H1 (cell line): ENCODE measurements around the gene SLC38A1. TPM values are rescaled to one million over a fixed set of nuclear protein-coding genes. Genes with fewer than 3 reads are reported as not detected.

ENCODE experiments used
- CTCF ChIA-PET: fragments of 300-600 bp; sonication (Branson Sonifier 250); formaldehyde crosslinking; loops from one replicate; lab custom pipeline; 2021; ENCODE audit not compliant: partially characterized antibody; lab: Charles Lee
- POLR2A ChIA-PET: fragments of 300-600 bp; sonication (Branson Sonifier 250); formaldehyde crosslinking; loops from one replicate; lab custom pipeline; 2021; ENCODE audit warnings: inconsistent platforms; ENCODE audit not compliant: partially characterized antibody; lab: Charles Lee
- DNase-seq, 2 experiments: peaks; one replicate each; pipeline versions ENCODE4 v3.0.0 to v3.0.0-alpha.2; 2010 to 2022; ENCODE audit warnings: low spot score in 2 of 2, low read depth in 1 of 2, mixed read lengths in 1 of 2
- FAIRE-seq: peaks from 2 replicates; lab custom pipeline; 2011; peaks lifted over from hg19 to GRCh38; lab: Jason Lieb, UNC
- H2AFZ ChIP-seq: 2 replicates; pipeline ENCODE4 v1.8.1; 2012; ENCODE audit warnings: low read length, inconsistent platforms
- H2AK5ac ChIP-seq: 2 replicates; pipeline ENCODE4 v1.6.1; 2013; ENCODE audit warnings: low read depth, low read length
- H2BK120ac ChIP-seq: replicated peaks from 2 replicates; pipeline ENCODE3; 2013; ENCODE audit warnings: low read depth, low read length, inconsistent platforms
- H2BK12ac ChIP-seq: 2 replicates; pipeline ENCODE4 v1.6.1; 2013; ENCODE audit warnings: low read depth, low read length
- H2BK15ac ChIP-seq: 2 replicates; pipeline ENCODE4 v1.6.1; 2013; ENCODE audit warnings: low read length
- H2BK20ac ChIP-seq: 2 replicates; pipeline ENCODE4 v1.6.1; 2013; ENCODE audit warnings: low read length
- H2BK5ac ChIP-seq: 2 replicates; pipeline ENCODE4 v1.6.1; 2013; ENCODE audit warnings: low read depth, low read length
- H3K14ac ChIP-seq: 2 replicates; pipeline ENCODE4 v1.6.1; 2013; ENCODE audit warnings: inconsistent platforms; ENCODE audit not compliant: insufficient read length
- H3K18ac ChIP-seq: 2 replicates; pipeline ENCODE4 v1.6.1; 2013; ENCODE audit warnings: low read length; ENCODE audit errors: extremely low read depth
- H3K23ac ChIP-seq: 2 replicates; pipeline ENCODE4 v1.6.1; 2013; ENCODE audit warnings: inconsistent platforms; ENCODE audit not compliant: insufficient read length
- H3K23me2 ChIP-seq: 2 replicates; pipeline ENCODE4 v1.6.1; 2013; ENCODE audit warnings: low read depth, low read length
- H3K27ac ChIP-seq: 2 replicates; pipeline ENCODE4 v1.6.1; 2011; ENCODE audit warnings: low read depth, low read length, inconsistent platforms
- H3K27me3 ChIP-seq, 4 experiments: replicated peaks in 1 of 4; 1 replicate in 1 of 4; 2 replicates in 3 of 4; pipeline versions ENCODE4 v1.6.1 to v1.8.1; 2011 to 2013; ENCODE audit warnings: low read length in 3 of 4, mild to moderate bottlenecking in 3 of 4, inconsistent platforms in 2 of 4, mixed read lengths in 2 of 4, moderate library complexity in 1 of 4; ENCODE audit not compliant: control insufficient read depth in 3 of 4, insufficient read depth in 3 of 4; ENCODE audit errors: extremely low read depth in 1 of 4
- H3K36me3 ChIP-seq, 4 experiments: 2 replicates each; pipeline versions ENCODE4 v1.6.1 to v1.8.1; 2011 to 2013; ENCODE audit warnings: mild to moderate bottlenecking in 4 of 4, low read length in 3 of 4, moderate library complexity in 2 of 4, control low read depth in 1 of 4, inconsistent platforms in 1 of 4; ENCODE audit not compliant: insufficient read depth in 4 of 4, control insufficient read depth in 2 of 4
- H3K4ac ChIP-seq: replicated peaks from 2 replicates; pipeline ENCODE3; 2013; ENCODE audit warnings: low read length, low read depth, mixed read lengths, inconsistent platforms; ENCODE audit not compliant: insufficient read length
- H3K4me1 ChIP-seq, 4 experiments: replicated peaks in 1 of 4; 1 replicate in 1 of 4; 2 replicates in 3 of 4; pipeline versions ENCODE4 v1.6.1 to v1.8.1; 2011 to 2013; ENCODE audit warnings: low read length in 3 of 4, inconsistent platforms in 2 of 4, mixed read lengths in 1 of 4; ENCODE audit not compliant: insufficient read depth in 4 of 4, control insufficient read depth in 3 of 4
- H3K4me2 ChIP-seq, 2 experiments: 2 replicates each; pipeline versions ENCODE4 v1.6.1 to v1.8.1; 2011 to 2013; ENCODE audit warnings: low read depth in 2 of 2, low read length in 2 of 2, control low read depth in 1 of 2, inconsistent platforms in 1 of 2, mild to moderate bottlenecking in 1 of 2; ENCODE audit not compliant: insufficient read depth in 1 of 2
- H3K4me3 ChIP-seq, 4 experiments: fragments of 200-600, 300-600 bp in 1 of 4; sonication (generic), shearing (Covaris generic), sonication (Bioruptor Twin) in 1 of 4; 2 replicates each; pipeline versions ENCODE4 v1.5.1 to v1.8.1; 2011 to 2016; ENCODE audit warnings: low read length in 4 of 4, low read depth in 3 of 4, control low read depth in 2 of 4, inconsistent platforms in 2 of 4, mild to moderate bottlenecking in 2 of 4, mixed read lengths in 1 of 4, moderate library complexity in 1 of 4; ENCODE audit not compliant: insufficient read depth in 2 of 4; ENCODE audit errors: extremely low read depth in 1 of 4
- H3K56ac ChIP-seq: replicated peaks from 2 replicates; pipeline ENCODE3; 2013; ENCODE audit warnings: low read depth, mild to moderate bottlenecking, mixed read lengths, low read length, inconsistent platforms; ENCODE audit not compliant: insufficient read length
- H3K79me1 ChIP-seq: 2 replicates; pipeline ENCODE4 v1.6.1; 2013; ENCODE audit warnings: low read depth, low read length, control low read depth
- H3K79me2 ChIP-seq, 2 experiments: 2 replicates each; pipeline versions ENCODE4 v1.6.1 to v1.8.1; 2012 to 2013; ENCODE audit warnings: low read length in 2 of 2, mild to moderate bottlenecking in 2 of 2, inconsistent platforms in 1 of 2; ENCODE audit not compliant: insufficient read depth in 2 of 2, control insufficient read depth in 1 of 2
- H3K9ac ChIP-seq, 4 experiments: replicated peaks in 1 of 4; 1 replicate in 1 of 4; 2 replicates in 3 of 4; pipeline versions ENCODE4 v1.6.1 to v1.8.1; 2011 to 2013; ENCODE audit warnings: low read depth in 3 of 4, low read length in 3 of 4, control low read depth in 2 of 4, mild to moderate bottlenecking in 2 of 4, moderate library complexity in 2 of 4, inconsistent platforms in 1 of 4; ENCODE audit errors: extremely low read depth in 1 of 4
- H3K9me3 ChIP-seq, 2 experiments: 2 replicates each; pipeline versions ENCODE4 v1.6.1 to v1.8.1; 2012 to 2013; ENCODE audit warnings: mild to moderate bottlenecking in 2 of 2, moderate library complexity in 2 of 2, control low read depth in 1 of 2, inconsistent platforms in 1 of 2, low read depth in 1 of 2, low read length in 1 of 2, mixed read lengths in 1 of 2; ENCODE audit not compliant: insufficient read depth in 2 of 2
- H4K20me1 ChIP-seq, 2 experiments: replicated peaks in 1 of 2; 2 replicates each; pipeline versions ENCODE3 to v1.8.1; 2011 to 2013; ENCODE audit warnings: inconsistent platforms in 2 of 2, low read length in 2 of 2, mild to moderate bottlenecking in 1 of 2; ENCODE audit not compliant: insufficient read depth in 2 of 2, control insufficient read depth in 1 of 2
- H4K5ac ChIP-seq: 2 replicates; pipeline ENCODE4 v1.6.1; 2013; ENCODE audit warnings: low read length, low read depth, mixed read lengths, inconsistent platforms; ENCODE audit not compliant: insufficient read length
- H4K8ac ChIP-seq: 2 replicates; pipeline ENCODE4 v1.8.0; 2013; ENCODE audit warnings: mild to moderate bottlenecking, moderate library complexity, low read length, inconsistent platforms; ENCODE audit not compliant: insufficient read depth; ENCODE audit errors: extremely low read depth
- H4K91ac ChIP-seq: replicated peaks from 2 replicates; pipeline ENCODE3; 2013; ENCODE audit warnings: low read length, mixed read lengths, inconsistent platforms; ENCODE audit not compliant: insufficient read length
- BACH1 ChIP-seq: IDR thresholded peaks from 2 replicates; pipeline ENCODE4 v1.6.1; 2012; ENCODE audit warnings: low read length, improper control_type of control experiment
- CBX5 ChIP-seq: fragments of 300-800, 300-1000 bp; sonication (generic); IDR thresholded peaks from 2 replicates; pipeline ENCODE4 v1.7.1; 2016; ENCODE audit warnings: antibody characterized with exemption, low read length, low read depth
- CHD2 ChIP-seq: IDR thresholded peaks from 2 replicates; pipeline ENCODE4 v1.6.1; 2012; ENCODE audit warnings: low read length, improper control_type of control experiment
- CREB1 ChIP-seq: IDR thresholded peaks from 2 replicates; pipeline ENCODE4 v1.6.1; 2012; ENCODE audit warnings: inconsistent platforms
- GABPA ChIP-seq: IDR thresholded peaks from 2 replicates; pipeline ENCODE4 v1.6.1; 2011; ENCODE audit warnings: mild to moderate bottlenecking, low read length, moderate library complexity, borderline replicate concordance; ENCODE audit not compliant: insufficient read depth
- HDAC6 ChIP-seq: IDR thresholded peaks from one replicate; pipeline ENCODE4 v1.7.1; 2012; ENCODE audit warnings: low read depth, mild to moderate bottlenecking, inconsistent platforms, low read length, moderate library complexity
- KDM1A ChIP-seq: fragments of 200-600, 300-600 bp; sonication (generic); IDR thresholded peaks from 2 replicates; pipeline ENCODE4 v1.7.1; 2016; ENCODE audit warnings: mild to moderate bottlenecking, low read length, borderline replicate concordance
- PHF8 ChIP-seq: fragments of 200-600 bp; sonication (generic); conservative IDR thresholded peaks from 2 replicates; pipeline ENCODE4 v1.7.1; 2012; ENCODE audit warnings: low read depth, mild to moderate bottlenecking, inconsistent platforms, low read length, moderate library complexity
- POLR2AphosphoS5 ChIP-seq: IDR thresholded peaks from 2 replicates; pipeline ENCODE4 v1.6.1; 2011; ENCODE audit warnings: low read depth, low read length
- RBBP5 ChIP-seq: IDR thresholded peaks from 2 replicates; pipeline ENCODE4 v1.7.1; 2012; ENCODE audit warnings: low read depth, mild to moderate bottlenecking, inconsistent platforms, low read length, moderate library complexity, borderline replicate concordance
- SP1 ChIP-seq: IDR thresholded peaks from 2 replicates; pipeline ENCODE4 v1.6.1; 2011; ENCODE audit warnings: low read depth, low read length
- SP2 ChIP-seq: IDR thresholded peaks from 2 replicates; pipeline ENCODE4 v1.6.1; 2012; ENCODE audit warnings: mild to moderate bottlenecking, low read length, inconsistent platforms
- SP4 ChIP-seq: IDR thresholded peaks from 2 replicates; pipeline ENCODE4 v1.6.1; 2012; ENCODE audit warnings: low read length, inconsistent platforms
- SUZ12 ChIP-seq: fragments of 200-600 bp; sonication (generic); IDR thresholded peaks from 2 replicates; pipeline ENCODE4 v1.6.1; 2012; ENCODE audit warnings: mild to moderate bottlenecking, inconsistent platforms, low read length, moderate library complexity, mixed read lengths
- TBP ChIP-seq: IDR thresholded peaks from 2 replicates; pipeline ENCODE4 v1.6.1; 2011; ENCODE audit warnings: low read depth, low read length, improper control_type of control experiment
- YY1 ChIP-seq: IDR thresholded peaks from 2 replicates; pipeline ENCODE4 v1.6.1; 2011; ENCODE audit warnings: low read depth, mild to moderate bottlenecking, low read length
- ZNF274 ChIP-seq: IDR thresholded peaks from 2 replicates; pipeline ENCODE4 v1.7.0; 2012; ENCODE audit warnings: low read length, borderline replicate concordance; ENCODE audit errors: extremely low read depth
- WGBS, 2 experiments: shearing (Covaris generic) in 1 of 2; methylation state at CpG; one replicate each; pipeline versions ENCODE4 v1.1.6 to v1.1.7; 2013 to 2015; ENCODE audit warnings: low lambda C conversion rate in 2 of 2, mixed read lengths in 2 of 2, inconsistent platforms in 1 of 2, low coverage in 1 of 2, missing lambda C conversion rate in 1 of 2; ENCODE audit not compliant: insufficient replicate concordance in 2 of 2, insufficient coverage in 1 of 2, insufficient read length in 1 of 2; ENCODE audit errors: extremely low coverage in 1 of 2, missing lambda C conversion rate in 1 of 2; 5-methylcytosine and 5-hydroxymethylcytosine counted together
- polyA plus RNA-seq, 7 experiments: library from polyadenylated mRNA; depleted of rRNA in 3 of 7; stranded (reverse) in 5 of 7; unstranded in 2 of 7; fragments of >200 nt in 5 of 7; fragments of 200-250 nt in 2 of 7; gene quantifications; 1 replicate in 5 of 7; 2 replicates in 1 of 7; 4 replicates in 1 of 7; pipeline versions ENCODE4 v1.2.1 to v1.2.3, GENCODE V29; 2011 to 2013; ENCODE audit warnings: missing spikeins in 2 of 7, mixed read lengths in 2 of 7
- total RNA-seq: library from RNA; stranded (reverse); fragmentation: NEBNext Ultra II Directional; extraction: Animal tissue kit (Norgen Biotek cat#: 25700); gene quantifications from 2 replicates; pipeline ENCODE4 v1.2.1, GENCODE V29; 2021

The SLC38A1 gene
- total and polyA plus RNA-seq, 2 of the 8 experiments (the other 6 are each of a cell fraction or from before 2014, with no cell fraction given), result 83.4 to 242 TPM

DNA sequence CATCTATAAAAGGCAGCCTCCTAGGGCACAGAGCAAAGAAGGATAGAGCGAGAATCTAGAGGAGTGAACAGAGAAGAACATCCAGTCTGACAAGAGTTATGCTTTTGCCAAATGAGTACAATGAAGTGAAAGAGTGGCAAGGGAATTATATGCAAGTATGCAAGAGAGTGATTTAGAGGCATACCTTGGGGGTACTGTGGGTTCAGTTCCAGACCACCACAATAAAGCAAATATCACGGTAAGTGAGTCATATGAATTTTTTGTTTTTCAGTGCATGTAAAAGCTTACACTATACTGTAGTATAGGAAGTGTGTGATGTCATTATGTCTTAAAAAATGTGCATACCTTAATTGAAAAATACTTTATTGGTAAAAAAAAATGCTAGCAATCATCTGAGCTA, 101.4 kb downstream of the SLC38A1 start:
- Histone ChIP-seq H4K8ac (no peak overlapping the region), H3K27me3 (no peaks in the 10 kb centered on the region), H2BK5ac (no peak overlapping the region), H3K18ac (no peak overlapping the region), H3K79me2 (no peaks in the 10 kb centered on the region), H3K23me2 (no peaks in the 10 kb centered on the region; the same call in 1 of the 2 replicates), H2AFZ (no peak overlapping the region), H3K4ac (no peak overlapping the region), H3K79me1 (no peaks in the 10 kb centered on the region), H4K20me1 (no peaks in the 10 kb centered on the region), H3K27ac (no peak overlapping the region), H3K23ac (no peak overlapping the region), H3K4me3 (no peak overlapping the region), H2BK120ac (no peak overlapping the region), H4K5ac (no peak overlapping the region), H3K36me3 (no peaks in the 10 kb centered on the region), H3K9ac (no peak overlapping the region), H2BK12ac (no peak overlapping the region), H2BK15ac (no peak overlapping the region), H3K56ac (no peak overlapping the region), H3K9me3 (no peaks in the 10 kb centered on the region), H3K4me1 (no peaks in the 10 kb centered on the region), H2AK5ac (no peak overlapping the region), H4K91ac (no peak overlapping the region), H3K14ac (no peak overlapping the region), H3K4me2 (no peak overlapping the region), H2BK20ac (no peak overlapping the region)
- CTCF ChIA-PET, result interaction anchor here (0.6 to 1.6 kb wide), 4 partner anchors 25 to 145 kb away, joined by 3 to 4 read pairs (median 3); no protein-coding TSS in a partner anchor
- FAIRE-seq (no peak), DNase-seq (no peak)
- POLR2A ChIA-PET, result interaction anchor here (0.7 to 1.2 kb wide), 2 partner anchors 14 to 101 kb away, joined by 3 read pairs; partner anchors contain the start of gene SLC38A1
- WGBS, 2 experiments, result 93% methylated on average over 2 of the region's 2 CpGs; no CpG with 5 or more reads in 1 of the 2 experiments
- no peak for TF ChIP-seq GABPA
- TF ChIP-seq SP4, result no peak
- TF ChIP-seq SUZ12, result no peak
- no peak for TF ChIP-seq BACH1
- TF ChIP-seq PHF8, result no peak
- TF ChIP-seq ZNF274, result no peak
- TF ChIP-seq SP1, result no peak
- no peak for TF ChIP-seq HDAC6
- no peak for TF ChIP-seq CBX5
- TF ChIP-seq KDM1A, result no peak
- no peak for TF ChIP-seq CHD2
- no peak for TF ChIP-seq YY1
- no peak for TF ChIP-seq SP2
- TF ChIP-seq TBP, result no peak
- no peak for TF ChIP-seq RBBP5
- TF ChIP-seq POLR2AphosphoS5, result no peak
- no peak for TF ChIP-seq CREB1
